IMR-90 (cell line): Measurements from ENCODE around the gene PIK3C3. TPM values are rescaled to one million over a fixed set of nuclear protein-coding genes. Genes with fewer than 3 reads are reported as not detected.

ENCODE experiments used
- ATAC-seq: fragments of 200-7000 bp; cut with Tn5 transposase; 2 replicates; pipeline ENCODE4 v1.9.1; 2020; ENCODE audit warnings: low read depth, mild to moderate bottlenecking, moderate library complexity
- BruUV-seq: library from RNA; stranded (reverse); fragments of 400-500 nt; replicated peaks from 2 replicates; lab custom pipeline; 2021; lab: Mats Ljungman, UMichigan
- CTCF ChIA-PET: fragments of 300-600 bp; formaldehyde crosslinking; extraction: SDS; loops from one replicate; lab custom pipeline; 2021; ENCODE audit warnings: antibody characterized with exemption; lab: Yijun Ruan, JAX
- POLR2A ChIA-PET: fragments of 300-600 bp; sonication (Branson Sonifier 250); formaldehyde crosslinking; loops from one replicate; lab custom pipeline; 2022; ENCODE audit warnings: antibody characterized with exemption; ENCODE audit not compliant: unreplicated experiment; lab: Charles Lee
- DNase-seq: peaks from one replicate; pipeline ENCODE4 v3.0.0; 2013
- H2AFZ ChIP-seq: replicated peaks from 2 replicates; pipeline ENCODE3; 2013; ENCODE audit warnings: low read length, mild to moderate bottlenecking; ENCODE audit not compliant: poor library complexity
- H2AK5ac ChIP-seq: 2 replicates; pipeline ENCODE4 v1.6.1; 2013; ENCODE audit warnings: low read depth, low read length, inconsistent platforms
- H2AK9ac ChIP-seq: replicated peaks from 2 replicates; pipeline ENCODE3; 2013; ENCODE audit warnings: mild to moderate bottlenecking, low read depth, low read length, moderate library complexity; ENCODE audit not compliant: poor library complexity
- H2BK120ac ChIP-seq: 2 replicates; pipeline ENCODE4 v1.6.1; 2013; ENCODE audit warnings: low read depth, low read length, inconsistent platforms
- H2BK15ac ChIP-seq: 3 replicates; pipeline ENCODE4 v1.6.1; 2013; ENCODE audit warnings: low read depth, low read length, inconsistent platforms
- H2BK20ac ChIP-seq: 2 replicates; pipeline ENCODE4 v1.6.1; 2013; ENCODE audit warnings: low read depth, mild to moderate bottlenecking, inconsistent platforms, low read length, moderate library complexity
- H2BK5ac ChIP-seq: 2 replicates; pipeline ENCODE4 v1.6.1; 2013; ENCODE audit warnings: mild to moderate bottlenecking, low read depth, low read length, inconsistent platforms; ENCODE audit not compliant: poor library complexity, severe bottlenecking
- H3K14ac ChIP-seq: replicated peaks from 2 replicates; pipeline ENCODE4 v1.6.1; 2013; ENCODE audit warnings: low read depth, low read length, inconsistent platforms
- H3K18ac ChIP-seq: 2 replicates; pipeline ENCODE4 v1.6.1; 2013; ENCODE audit warnings: low read depth, low read length, control low read depth
- H3K23ac ChIP-seq: 2 replicates; pipeline ENCODE4 v1.6.1; 2013; ENCODE audit warnings: low read depth, low read length, inconsistent platforms
- H3K27ac ChIP-seq: 2 replicates; pipeline ENCODE4 v1.5.1; 2013; ENCODE audit warnings: mild to moderate bottlenecking, control low read depth, low read length; ENCODE audit not compliant: insufficient read depth
- H3K27me3 ChIP-seq: 2 replicates; pipeline ENCODE4 v1.6.1; 2013; ENCODE audit warnings: low read length; ENCODE audit not compliant: control insufficient read depth, insufficient read depth
- H3K36me3 ChIP-seq: 2 replicates; pipeline ENCODE4 v1.6.1; 2013; ENCODE audit warnings: low read length, mixed read lengths; ENCODE audit not compliant: control insufficient read depth, insufficient read depth
- H3K4ac ChIP-seq: 2 replicates; pipeline ENCODE4 v1.6.1; 2013; ENCODE audit warnings: low read depth, low read length, inconsistent platforms
- H3K4me1 ChIP-seq: 2 replicates; pipeline ENCODE4 v1.6.1; 2013; ENCODE audit warnings: low read length, mixed read lengths; ENCODE audit not compliant: control insufficient read depth, insufficient read depth
- H3K4me2 ChIP-seq: 2 replicates; pipeline ENCODE4 v1.6.1; 2013; ENCODE audit warnings: low read depth, mild to moderate bottlenecking, control low read depth, low read length, moderate library complexity
- H3K4me3 ChIP-seq: 2 replicates; pipeline ENCODE4 v1.5.1; 2013; ENCODE audit warnings: low read depth, mild to moderate bottlenecking, control low read depth, low read length, moderate library complexity; ENCODE audit not compliant: insufficient read depth
- H3K56ac ChIP-seq: 2 replicates; pipeline ENCODE4 v1.6.1; 2013; ENCODE audit warnings: low read length, inconsistent platforms; ENCODE audit not compliant: insufficient read depth; ENCODE audit errors: extremely low read depth
- H3K79me1 ChIP-seq, 2 experiments: 2 replicates each; pipeline ENCODE4 v1.6.1; 2013; ENCODE audit warnings: low read length in 2 of 2, inconsistent platforms in 1 of 2, low read depth in 1 of 2
- H3K9ac ChIP-seq: 2 replicates; pipeline ENCODE4 v1.6.1; 2013; ENCODE audit warnings: low read depth, low read length, control low read depth
- H3K9me1 ChIP-seq: 2 replicates; pipeline ENCODE4 v1.6.1; 2013; ENCODE audit warnings: low read length, inconsistent platforms; ENCODE audit not compliant: insufficient read depth
- H3K9me3 ChIP-seq: 2 replicates; pipeline ENCODE4 v1.6.1; 2013; ENCODE audit warnings: low read length; ENCODE audit not compliant: control insufficient read depth, insufficient read depth
- H4K20me1 ChIP-seq: 2 replicates; pipeline ENCODE4 v1.6.1; 2013; ENCODE audit warnings: low read length, inconsistent platforms; ENCODE audit not compliant: insufficient read depth
- H4K5ac ChIP-seq: 2 replicates; pipeline ENCODE4 v1.6.1; 2013; ENCODE audit warnings: mild to moderate bottlenecking, low read depth, low read length, control low read depth
- H4K8ac ChIP-seq, 2 experiments: 2 replicates each; pipeline ENCODE4 v1.6.1; 2013; ENCODE audit warnings: low read depth in 2 of 2, low read length in 2 of 2, control low read depth in 1 of 2, inconsistent platforms in 1 of 2
- H4K91ac ChIP-seq: 2 replicates; pipeline ENCODE4 v1.6.1; 2013; ENCODE audit warnings: low read depth, low read length, inconsistent platforms; ENCODE audit not compliant: insufficient read depth
- ELK1 ChIP-seq: fragments of 150-350 bp; IDR thresholded peaks from 2 replicates; pipeline ENCODE4 v1.6.1; 2016; ENCODE audit warnings: low read depth, mild to moderate bottlenecking, low read length, moderate library complexity, borderline replicate concordance
- MAFK ChIP-seq: IDR thresholded peaks from 2 replicates; pipeline ENCODE4 v1.6.1; 2012; ENCODE audit warnings: low read depth, low read length, improper control_type of control experiment
- RCOR1 ChIP-seq: IDR thresholded peaks from 2 replicates; pipeline ENCODE4 v1.6.1; 2012; ENCODE audit warnings: mild to moderate bottlenecking, low read length, improper control_type of control experiment; ENCODE audit not compliant: insufficient replicate concordance
- SMC3 ChIP-seq: fragments of 150-350 bp; IDR thresholded peaks from 2 replicates; pipeline ENCODE4 v1.6.1; 2016; ENCODE audit warnings: low read depth, mild to moderate bottlenecking, antibody characterized with exemption, low read length, moderate library complexity
- USF2 ChIP-seq: fragments of 150-350 bp; IDR thresholded peaks from 2 replicates; pipeline ENCODE4 v1.6.1; 2017; ENCODE audit warnings: mild to moderate bottlenecking, antibody characterized with exemption, low read length, low read depth
- WGBS, 2 experiments: methylation state at CpG; one replicate each; pipeline versions ENCODE4 v1.1.5 to v1.1.7; 2013; ENCODE audit warnings: missing lambda C conversion rate in 2 of 2; ENCODE audit not compliant: insufficient read length in 1 of 2; ENCODE audit errors: extremely low coverage in 2 of 2; 5-methylcytosine and 5-hydroxymethylcytosine counted together
- dilution Hi-C: fragments of 300-500 bp; cut with HindIII; formaldehyde crosslinking; loops from one replicate; pipeline ENCODE4 v1.14.3; 2018; ENCODE audit warnings: low sequenced_read_pairs; ENCODE audit not compliant: unreplicated experiment
- in situ Hi-C: fragments of 300-500 bp; cut with MboI; formaldehyde crosslinking; loops from 3 replicates; pipeline ENCODE4 v1.14.3; 2019; ENCODE audit warnings: low sequenced_read_pairs, inconsistent platforms, mixed read lengths
- intact Hi-C: fragments of 100-400 bp; cut with micrococcal nuclease; formaldehyde crosslinking; loops from 2 replicates; pipeline ENCODE4 v1.10.0; 2022
- polyA plus RNA-seq, 3 experiments: library from polyadenylated mRNA; depleted of rRNA; stranded (reverse); fragments of >200 nt; gene quantifications; 2 replicates each; pipeline ENCODE4 v1.2.3, GENCODE V29; 2012; ENCODE audit warnings: low replicate concordance in 1 of 3
- total RNA-seq: library from RNA; depleted of rRNA; stranded (reverse); fragments of >200 nt; gene quantifications from 2 replicates; pipeline ENCODE4 v1.2.3, GENCODE V29; 2012

The PIK3C3 gene
- total and polyA plus RNA-seq, 2 of the 4 experiments (the other 2 are of a cell fraction), result 41.2 to 57.2 TPM

GRCh38 chr18:42131066-42131929 lies 176.3 kb downstream of the PIK3C3 start:
- Histone ChIP-seq H2AK5ac (no peak overlapping the region), H4K91ac (no peak overlapping the region), H2BK120ac (no peak overlapping the region), H3K4me1 (no peaks in the 10 kb centered on the region), H2BK20ac (no peak overlapping the region), H3K14ac (no peak overlapping the region), H3K9me1 (no peaks in the 10 kb centered on the region), H4K5ac (no peak overlapping the region), H4K20me1 (no peaks in the 10 kb centered on the region), H3K4me3 (no peak overlapping the region), H3K27ac (no peak overlapping the region), H4K8ac (no peak overlapping the region), H3K18ac (no peak overlapping the region), H3K4me2 (no peak overlapping the region), H2BK5ac (no peak overlapping the region), H3K9me3 (no peaks in the 10 kb centered on the region), H3K79me1 (no peaks in the 10 kb centered on the region), H3K4ac (no peak overlapping the region), H3K27me3 (no peaks in the 10 kb centered on the region), H2AFZ (no peak overlapping the region), H2AK9ac (no peak overlapping the region), H2BK15ac (no peak overlapping the region), H3K9ac (no peak overlapping the region), H3K56ac (no peak overlapping the region), H3K36me3 (no peaks in the 10 kb centered on the region), H3K23ac (no peak overlapping the region)
- WGBS, 2 experiments, result no CpG with 5 or more reads among the region's 12 CpGs
- no peak for TF ChIP-seq USF2
- TF ChIP-seq SMC3, result no peak
- TF ChIP-seq MAFK, result no peak
- TF ChIP-seq RCOR1, result no peak
- no peak for TF ChIP-seq ELK1
- CTCF ChIA-PET, result interaction anchor here (1.5 kb wide), 1 partner anchor 17 kb away, joined by 4 read pairs; no protein-coding TSS in a partner anchor
- dilution Hi-C loops (no loop called here), intact Hi-C loops (no loop called here), in situ Hi-C loops (no loop called here)
- BruUV-seq, result no TSS peak
- ATAC-seq (no peak), DNase-seq (no peak)
- POLR2A ChIA-PET, result no interaction called here
